ENCODE data around the gene RNF26.

DNA sequence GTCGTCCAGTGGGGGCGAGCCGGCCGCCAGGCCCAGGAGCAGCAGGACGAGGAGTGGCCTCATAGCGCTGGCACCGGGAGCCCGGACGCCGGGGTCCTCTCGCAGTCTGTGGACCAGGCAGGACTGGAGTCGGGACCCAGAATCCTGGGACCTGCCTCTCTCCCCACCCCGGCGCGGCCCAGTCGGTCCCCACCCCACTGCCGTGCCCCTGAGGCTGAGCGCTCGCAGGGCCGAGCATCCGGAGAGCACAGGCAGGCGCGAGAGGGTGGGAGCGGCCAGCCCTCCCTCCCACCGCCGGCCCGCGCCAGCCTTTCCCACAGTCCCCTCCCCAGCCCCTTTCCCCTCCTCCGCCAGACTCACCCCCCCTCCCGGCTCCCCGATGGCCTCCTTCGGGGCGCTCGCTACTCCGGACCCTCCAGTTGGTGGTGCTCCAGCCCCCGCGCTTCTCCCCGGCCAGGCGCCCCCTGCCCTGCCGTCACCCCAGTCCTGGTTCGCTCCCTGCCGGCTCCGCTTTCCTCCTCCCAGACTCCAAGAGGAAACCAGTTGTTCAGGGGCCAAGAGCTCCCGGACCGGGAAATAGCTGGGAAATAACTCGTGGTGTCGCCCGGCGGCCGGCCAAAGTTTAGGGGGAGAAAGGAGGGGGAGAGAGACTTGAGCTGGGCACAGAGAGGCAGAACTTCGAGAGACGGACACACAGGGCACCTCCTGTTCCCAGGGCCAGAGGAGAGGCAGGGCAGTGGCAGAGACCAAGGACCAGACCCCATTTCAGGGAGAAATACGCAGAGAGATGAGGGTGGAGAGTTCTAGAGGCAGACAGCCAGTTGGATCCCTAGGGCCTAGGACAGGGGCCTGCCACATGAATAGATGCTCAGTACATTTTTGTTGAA is 6.3 kb downstream of the RNF26 start, which contains the start of gene C1QTNF5:
- TF ChIP-seq POLR2A (IDR thresholded peaks at IDR 0.05; ENCODE audit: low read depth, low read length) (no peak), POLR2AphosphoS5 (IDR thresholded peaks at IDR 0.05; ENCODE audit: low read depth, low read length) (no peak), POU2F2 (IDR thresholded peaks at IDR 0.05; ENCODE audit: low read depth, low read length) (no peak), SPI1 (IDR thresholded peaks at IDR 0.05; ENCODE audit: low read depth, low read length) (no peak)
